GM23338 (cell line): Measurements from ENCODE around the gene CHST15.

ENCODE experiments used
- CREB1 ChIP-seq: fragments of 250-450 bp; sonication (Bioruptor Pico); IDR thresholded peaks from 2 replicates; pipeline ENCODE4 v1.5.0; 2020; ENCODE audit warnings: low read depth, mild to moderate bottlenecking, moderate library complexity
- EZH2 ChIP-seq: fragments of 200-600 bp; sonication (generic); IDR thresholded peaks from one replicate; pipeline ENCODE4 v1.8.0; 2017; ENCODE audit warnings: antibody characterized with exemption, mild to moderate bottlenecking, low read depth; ENCODE audit not compliant: unreplicated experiment
- EZH2phosphoT487 ChIP-seq: fragments of 200-600 bp; sonication (generic); IDR thresholded peaks from one replicate; pipeline ENCODE4 v1.8.1; 2018; ENCODE audit warnings: antibody characterized with exemption; ENCODE audit not compliant: unreplicated experiment
- JUNB ChIP-seq: IDR thresholded peaks from one replicate; pipeline ENCODE4 v1.6.1; 2016; ENCODE audit warnings: antibody characterized with exemption; ENCODE audit not compliant: unreplicated experiment
- NANOG ChIP-seq: IDR thresholded peaks from 2 replicates; pipeline ENCODE4 v1.6.1; 2016; ENCODE audit warnings: antibody characterized with exemption, borderline replicate concordance
- POLR2AphosphoS5 ChIP-seq: IDR thresholded peaks from 2 replicates; pipeline ENCODE4 v1.6.1; 2016; ENCODE audit warnings: antibody characterized with exemption, low read depth
- STAT1 ChIP-seq: IDR thresholded peaks from one replicate; pipeline ENCODE4 v1.6.1; 2016; ENCODE audit warnings: antibody characterized with exemption; ENCODE audit not compliant: unreplicated experiment
- ZNF114 ChIP-seq: fragments of 250-450 bp; sonication (Bioruptor Pico); IDR thresholded peaks from 2 replicates; pipeline ENCODE4 v1.5.0; 2020; ENCODE audit warnings: mild to moderate bottlenecking, moderate library complexity
- ZNF331 ChIP-seq: fragments of 250-450 bp; sonication (Bioruptor Pico); IDR thresholded peaks from 2 replicates; pipeline ENCODE4 v1.5.0; 2020; ENCODE audit warnings: low read depth, mild to moderate bottlenecking, moderate library complexity
- TF ChIP-seq, protein P1 (sequence below), 2 experiments: fragments of 200-600 bp in 1 of 2; sonication (generic) in 1 of 2; conservative IDR thresholded peaks; 2 replicates each; pipeline versions ENCODE4 v1.5.1 to v1.6.1; 2016 to 2017; ENCODE audit warnings: antibody characterized with exemption in 2 of 2, low read depth in 2 of 2, mild to moderate bottlenecking in 2 of 2, moderate library complexity in 1 of 2
- TF ChIP-seq, protein P2 (sequence below): IDR thresholded peaks from one replicate; pipeline ENCODE4 v1.6.1; 2018; ENCODE audit warnings: antibody characterized with exemption; ENCODE audit not compliant: unreplicated experiment
- TF ChIP-seq, protein P3 (sequence below): IDR thresholded peaks from 2 replicates; pipeline ENCODE4 v1.6.1; 2016; ENCODE audit warnings: antibody characterized with exemption

DNA sequence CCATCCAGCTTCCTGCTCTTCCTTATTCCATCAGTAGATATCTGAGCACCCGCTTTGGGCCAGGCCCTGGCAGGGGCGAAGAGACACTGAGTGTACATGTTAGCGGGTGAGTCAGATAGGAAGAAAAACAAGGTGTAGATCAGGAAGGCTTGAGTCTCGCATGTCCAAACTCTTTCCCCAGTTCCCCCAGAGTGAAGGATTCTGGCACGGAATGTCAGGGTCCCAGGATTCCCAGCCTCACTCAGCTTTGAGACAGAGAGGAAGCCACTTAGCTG lies 24.1 kb upstream of the CHST15 start:
- TF ChIP-seq NANOG (no peak), ZNF114 (CRISPR knock-in tag) (no peak), EZH2 (no peak), JUNB (no peak), POLR2AphosphoS5 (no peak), EZH2phosphoT487 (no peak), ZNF331 (no peak), STAT1 (no peak), CREB1 (CRISPR knock-in tag) (no peak)
- TF ChIP-seq, protein P1, sequence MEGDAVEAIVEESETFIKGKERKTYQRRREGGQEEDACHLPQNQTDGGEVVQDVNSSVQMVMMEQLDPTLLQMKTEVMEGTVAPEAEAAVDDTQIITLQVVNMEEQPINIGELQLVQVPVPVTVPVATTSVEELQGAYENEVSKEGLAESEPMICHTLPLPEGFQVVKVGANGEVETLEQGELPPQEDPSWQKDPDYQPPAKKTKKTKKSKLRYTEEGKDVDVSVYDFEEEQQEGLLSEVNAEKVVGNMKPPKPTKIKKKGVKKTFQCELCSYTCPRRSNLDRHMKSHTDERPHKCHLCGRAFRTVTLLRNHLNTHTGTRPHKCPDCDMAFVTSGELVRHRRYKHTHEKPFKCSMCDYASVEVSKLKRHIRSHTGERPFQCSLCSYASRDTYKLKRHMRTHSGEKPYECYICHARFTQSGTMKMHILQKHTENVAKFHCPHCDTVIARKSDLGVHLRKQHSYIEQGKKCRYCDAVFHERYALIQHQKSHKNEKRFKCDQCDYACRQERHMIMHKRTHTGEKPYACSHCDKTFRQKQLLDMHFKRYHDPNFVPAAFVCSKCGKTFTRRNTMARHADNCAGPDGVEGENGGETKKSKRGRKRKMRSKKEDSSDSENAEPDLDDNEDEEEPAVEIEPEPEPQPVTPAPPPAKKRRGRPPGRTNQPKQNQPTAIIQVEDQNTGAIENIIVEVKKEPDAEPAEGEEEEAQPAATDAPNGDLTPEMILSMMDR (conservative IDR thresholded peaks at IDR 0.05; ENCODE audit: low read depth in 2 of 2): no peak
- TF ChIP-seq, protein P2, sequence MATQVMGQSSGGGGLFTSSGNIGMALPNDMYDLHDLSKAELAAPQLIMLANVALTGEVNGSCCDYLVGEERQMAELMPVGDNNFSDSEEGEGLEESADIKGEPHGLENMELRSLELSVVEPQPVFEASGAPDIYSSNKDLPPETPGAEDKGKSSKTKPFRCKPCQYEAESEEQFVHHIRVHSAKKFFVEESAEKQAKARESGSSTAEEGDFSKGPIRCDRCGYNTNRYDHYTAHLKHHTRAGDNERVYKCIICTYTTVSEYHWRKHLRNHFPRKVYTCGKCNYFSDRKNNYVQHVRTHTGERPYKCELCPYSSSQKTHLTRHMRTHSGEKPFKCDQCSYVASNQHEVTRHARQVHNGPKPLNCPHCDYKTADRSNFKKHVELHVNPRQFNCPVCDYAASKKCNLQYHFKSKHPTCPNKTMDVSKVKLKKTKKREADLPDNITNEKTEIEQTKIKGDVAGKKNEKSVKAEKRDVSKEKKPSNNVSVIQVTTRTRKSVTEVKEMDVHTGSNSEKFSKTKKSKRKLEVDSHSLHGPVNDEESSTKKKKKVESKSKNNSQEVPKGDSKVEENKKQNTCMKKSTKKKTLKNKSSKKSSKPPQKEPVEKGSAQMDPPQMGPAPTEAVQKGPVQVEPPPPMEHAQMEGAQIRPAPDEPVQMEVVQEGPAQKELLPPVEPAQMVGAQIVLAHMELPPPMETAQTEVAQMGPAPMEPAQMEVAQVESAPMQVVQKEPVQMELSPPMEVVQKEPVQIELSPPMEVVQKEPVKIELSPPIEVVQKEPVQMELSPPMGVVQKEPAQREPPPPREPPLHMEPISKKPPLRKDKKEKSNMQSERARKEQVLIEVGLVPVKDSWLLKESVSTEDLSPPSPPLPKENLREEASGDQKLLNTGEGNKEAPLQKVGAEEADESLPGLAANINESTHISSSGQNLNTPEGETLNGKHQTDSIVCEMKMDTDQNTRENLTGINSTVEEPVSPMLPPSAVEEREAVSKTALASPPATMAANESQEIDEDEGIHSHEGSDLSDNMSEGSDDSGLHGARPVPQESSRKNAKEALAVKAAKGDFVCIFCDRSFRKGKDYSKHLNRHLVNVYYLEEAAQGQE: no peak
- TF ChIP-seq, protein P3, sequence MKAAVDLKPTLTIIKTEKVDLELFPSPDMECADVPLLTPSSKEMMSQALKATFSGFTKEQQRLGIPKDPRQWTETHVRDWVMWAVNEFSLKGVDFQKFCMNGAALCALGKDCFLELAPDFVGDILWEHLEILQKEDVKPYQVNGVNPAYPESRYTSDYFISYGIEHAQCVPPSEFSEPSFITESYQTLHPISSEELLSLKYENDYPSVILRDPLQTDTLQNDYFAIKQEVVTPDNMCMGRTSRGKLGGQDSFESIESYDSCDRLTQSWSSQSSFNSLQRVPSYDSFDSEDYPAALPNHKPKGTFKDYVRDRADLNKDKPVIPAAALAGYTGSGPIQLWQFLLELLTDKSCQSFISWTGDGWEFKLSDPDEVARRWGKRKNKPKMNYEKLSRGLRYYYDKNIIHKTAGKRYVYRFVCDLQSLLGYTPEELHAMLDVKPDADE: no peak
